K562 (cell line): ENCODE results near the gene LENEP. TPM values are rescaled to one million over a fixed set of nuclear protein-coding genes. Genes with fewer than 3 reads are reported as not detected.

Experiments
- BHLHE40 ChIP-seq: IDR thresholded peaks from 2 replicates; pipeline ENCODE4 v1.6.1; 2011; ENCODE audit warnings: low read length, improper control_type of control experiment
- CEBPG ChIP-seq, 3 experiments: fragments of 200-800 bp in 1 of 3; sonication (Bioruptor generic) in 1 of 3; sonication (generic) in 1 of 3; formaldehyde crosslinking in 1 of 3; IDR thresholded peaks in 2 of 3; conservative IDR thresholded peaks in 1 of 3; 2 replicates each; pipeline versions ENCODE4 v1.6.1 to v1.8.0; 2016 to 2022; ENCODE audit warnings: missing compliant biosample characterization in 2 of 3, missing genetic modification characterization in 2 of 3, mild to moderate bottlenecking in 1 of 3, missing genetic modification reagents in 1 of 3
- CSDE1 ChIP-seq, 2 experiments: fragments of 450-650 bp; IDR thresholded peaks; 2 replicates each; pipeline ENCODE4 v1.6.1; 2016; ENCODE audit warnings: mild to moderate bottlenecking in 1 of 2
- DDX20 ChIP-seq: fragments of 450-650 bp; IDR thresholded peaks from 2 replicates; pipeline ENCODE4 v1.6.1; 2016; ENCODE audit warnings: missing genetic modification characterization, low read depth, mild to moderate bottlenecking, missing compliant biosample characterization, moderate library complexity
- DMBX1 ChIP-seq: fragments of 250-450 bp; sonication (Bioruptor Pico); IDR thresholded peaks from 2 replicates; pipeline ENCODE4 v1.8.0; 2022; ENCODE audit warnings: inconsistent platforms, mild to moderate bottlenecking, moderate library complexity, borderline replicate concordance
- FOXM1 ChIP-seq, 2 experiments: fragments of 450-650 bp in 1 of 2; sonication (generic) in 1 of 2; formaldehyde crosslinking in 1 of 2; IDR thresholded peaks; 2 replicates each; pipeline versions ENCODE4 v1.6.1 to v1.9.0; 2017 to 2022; ENCODE audit warnings: low read depth in 2 of 2, mild to moderate bottlenecking in 2 of 2, missing genetic modification reagents in 1 of 2, moderate library complexity in 1 of 2
- HCFC1 ChIP-seq: IDR thresholded peaks from 2 replicates; pipeline ENCODE4 v1.6.1; 2012; ENCODE audit warnings: low read depth, low read length, improper control_type of control experiment
- MTA3 ChIP-seq: fragments of 450-650 bp; formaldehyde crosslinking; IDR thresholded peaks from 2 replicates; pipeline ENCODE4 v1.6.1; 2017; ENCODE audit warnings: mild to moderate bottlenecking, borderline replicate concordance
- NCOA1 ChIP-seq: fragments of 450-650 bp; IDR thresholded peaks from 2 replicates; pipeline ENCODE4 v1.6.1; 2016; ENCODE audit warnings: low read depth
- NFE2 ChIP-seq: IDR thresholded peaks from 2 replicates; pipeline ENCODE4 v1.6.1; 2014; ENCODE audit warnings: antibody characterized with exemption, low read depth
- PRPF4 ChIP-seq: fragments of 200-400 bp; formaldehyde crosslinking; IDR thresholded peaks from one replicate; pipeline ENCODE4 v1.6.1; 2017; ENCODE audit warnings: low read length, low read depth, mild to moderate bottlenecking; ENCODE audit not compliant: insufficient read depth, poor library complexity, severe bottlenecking
- RFX1 ChIP-seq: fragments of 450-650 bp; IDR thresholded peaks from 2 replicates; pipeline ENCODE4 v1.6.1; 2016; ENCODE audit warnings: mild to moderate bottlenecking, moderate library complexity
- SMARCA4 ChIP-seq: fragments of 450-650 bp; IDR thresholded peaks from 2 replicates; pipeline ENCODE4 v1.6.1; 2016
- SMARCE1 ChIP-seq: fragments of 450-650 bp; IDR thresholded peaks from 2 replicates; pipeline ENCODE4 v1.7.1; 2016; ENCODE audit warnings: mild to moderate bottlenecking
- TAF15 ChIP-seq: fragments of 200-400 bp; formaldehyde crosslinking; IDR thresholded peaks from 2 replicates; pipeline ENCODE4 v1.6.1; 2017; ENCODE audit warnings: mild to moderate bottlenecking, low read depth, low read length, moderate library complexity
- ZKSCAN3 ChIP-seq: fragments of 250-450 bp; sonication (Bioruptor Pico); IDR thresholded peaks from 2 replicates; pipeline ENCODE4 v1.4.0; 2020
- ZNF12 ChIP-seq: sonication (generic); formaldehyde crosslinking; IDR thresholded peaks from 2 replicates; pipeline ENCODE4 v1.4.0; 2020; ENCODE audit warnings: mild to moderate bottlenecking, missing genetic modification reagents
- ZNF124 ChIP-seq: sonication (generic); formaldehyde crosslinking; IDR thresholded peaks from 2 replicates; pipeline ENCODE4 v1.8.1; 2022; ENCODE audit warnings: missing genetic modification reagents
- ZNF445 ChIP-seq: fragments of 250-450 bp; sonication (Bioruptor Pico); IDR thresholded peaks from 2 replicates; pipeline ENCODE4 v1.4.0; 2020; ENCODE audit warnings: low read depth, mild to moderate bottlenecking, moderate library complexity
- ZNF507 ChIP-seq: conservative IDR thresholded peaks from 2 replicates; pipeline ENCODE4 v1.6.1; 2017; ENCODE audit warnings: missing genetic modification characterization, missing compliant biosample characterization
- ZNF740 ChIP-seq, 3 experiments: fragments of 200-800 bp in 1 of 3; sonication (Bioruptor generic) in 1 of 3; sonication (generic) in 1 of 3; formaldehyde crosslinking in 1 of 3; IDR thresholded peaks; 2 replicates each; pipeline versions ENCODE4 v1.6.1 to v1.8.0; 2016 to 2022; ENCODE audit warnings: mild to moderate bottlenecking in 2 of 3, missing compliant biosample characterization in 2 of 3, missing genetic modification characterization in 2 of 3, missing genetic modification reagents in 1 of 3
- polyA plus RNA-seq, 8 experiments: library from polyadenylated mRNA; depleted of rRNA in 4 of 8; stranded (reverse) in 5 of 8; unstranded in 3 of 8; fragments of >200 nt; fragmentation: Nextera tagmentation in 2 of 8; fragmentation: Illumina TruSeq in 1 of 8; extraction: Ambion mirVana in 2 of 8; extraction: Trizol in 1 of 8; gene quantifications; 2 replicates each; pipeline versions ENCODE4 v1.2.1 to v1.2.3, GENCODE V29; 2011 to 2014; ENCODE audit warnings: inconsistent platforms in 1 of 8, missing spikeins in 1 of 8
- total RNA-seq, 7 experiments: library from RNA; depleted of rRNA in 6 of 7; stranded (reverse); fragments of >200 nt in 6 of 7; fragmentation: Illumina TruSeq in 2 of 7; extraction: Trizol in 2 of 7; gene quantifications; 2 replicates each; pipeline versions ENCODE4 v1.2.1 to v1.2.3, GENCODE V29; 2011 to 2021; ENCODE audit warnings: low replicate concordance in 1 of 7
- TF ChIP-seq, protein P1 (sequence below): IDR thresholded peaks from 2 replicates; pipeline ENCODE4 v1.6.1; 2011; ENCODE audit not compliant: insufficient read length; ENCODE audit errors: extremely low read depth
- TF ChIP-seq, protein P2 (sequence below), 2 experiments: fragments of 450-650 bp; IDR thresholded peaks; 2 replicates each; pipeline ENCODE4 v1.6.1; 2016

Gene LENEP
- total and polyA plus RNA-seq, 9 of the 15 experiments (the other 6 are each of a cell fraction or from before 2014, with no cell fraction given), result 0.23 to 0.87 (median 0.67) TPM; not detected in 5

- TF ChIP-seq SMARCE1 (peak; percentile 91), RFX1 (no peak), ZKSCAN3 (CRISPR knock-in tag) (no peak), DDX20 (no peak), ZNF507 (tag) (no peak), NFE2 (peak; percentile 89), MTA3 (peak; percentile 92), BHLHE40 (peak; percentile 39), SMARCA4 (peak; percentile 87), NCOA1 (peak; percentile 87), PRPF4 (no peak), HCFC1 (no peak; the same call in none of the 2 replicates), ZNF124 (CRISPR knock-in tag) (no peak), ZNF12 (CRISPR knock-in tag) (no peak), CSDE1 (IDR thresholded peaks at IDR 0.05) (no peak), ZNF445 (CRISPR knock-in tag) (no peak), CEBPG (CRISPR knock-in tag; IDR thresholded peaks at IDR 0.05) (no peak), CEBPG (tag; conservative IDR thresholded peaks at IDR 0.05 in 1 of 2, IDR thresholded peaks at IDR 0.05 in 1 of 2) (no peak), TAF15 (no peak), FOXM1 (IDR thresholded peaks at IDR 0.05; ENCODE audit: low read depth) (peak; percentile 95), FOXM1 (CRISPR knock-in tag; IDR thresholded peaks at IDR 0.05; ENCODE audit: low read depth) (no peak), ZNF740 (CRISPR knock-in tag; IDR thresholded peaks at IDR 0.05) (peak; percentile 89), ZNF740 (tag; IDR thresholded peaks at IDR 0.05) (peak in 1 of 2 experiments; percentile 85; a peak in 2 of 4 replicates), DMBX1 (peak; percentile 49; the same call in 1 of the 2 replicates)
- TF ChIP-seq, protein P1, sequence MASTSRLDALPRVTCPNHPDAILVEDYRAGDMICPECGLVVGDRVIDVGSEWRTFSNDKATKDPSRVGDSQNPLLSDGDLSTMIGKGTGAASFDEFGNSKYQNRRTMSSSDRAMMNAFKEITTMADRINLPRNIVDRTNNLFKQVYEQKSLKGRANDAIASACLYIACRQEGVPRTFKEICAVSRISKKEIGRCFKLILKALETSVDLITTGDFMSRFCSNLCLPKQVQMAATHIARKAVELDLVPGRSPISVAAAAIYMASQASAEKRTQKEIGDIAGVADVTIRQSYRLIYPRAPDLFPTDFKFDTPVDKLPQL, result no peak
- TF ChIP-seq, protein P2, sequence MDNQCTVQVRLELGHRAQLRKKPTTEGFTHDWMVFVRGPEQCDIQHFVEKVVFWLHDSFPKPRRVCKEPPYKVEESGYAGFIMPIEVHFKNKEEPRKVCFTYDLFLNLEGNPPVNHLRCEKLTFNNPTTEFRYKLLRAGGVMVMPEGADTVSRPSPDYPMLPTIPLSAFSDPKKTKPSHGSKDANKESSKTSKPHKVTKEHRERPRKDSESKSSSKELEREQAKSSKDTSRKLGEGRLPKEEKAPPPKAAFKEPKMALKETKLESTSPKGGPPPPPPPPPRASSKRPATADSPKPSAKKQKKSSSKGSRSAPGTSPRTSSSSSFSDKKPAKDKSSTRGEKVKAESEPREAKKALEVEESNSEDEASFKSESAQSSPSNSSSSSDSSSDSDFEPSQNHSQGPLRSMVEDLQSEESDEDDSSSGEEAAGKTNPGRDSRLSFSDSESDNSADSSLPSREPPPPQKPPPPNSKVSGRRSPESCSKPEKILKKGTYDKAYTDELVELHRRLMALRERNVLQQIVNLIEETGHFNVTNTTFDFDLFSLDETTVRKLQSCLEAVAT (IDR thresholded peaks at IDR 0.05), result peak in 1 of 2 experiments; percentile 52; a peak in 1 of 4 replicates
These were observed 7.5 kb downstream of the LENEP start (continued) for GRCh38 chr1:155000726-155001424.
